H1 (cell line): ENCODE results near the gene KCTD11.

Experiments
- CEBPB ChIP-seq: IDR thresholded peaks from 2 replicates; pipeline ENCODE4 v1.6.1; 2012; ENCODE audit warnings: low read depth, low read length
- CHD1 ChIP-seq: IDR thresholded peaks from 2 replicates; pipeline ENCODE4 v1.6.1; 2012; ENCODE audit warnings: low read depth, low read length, improper control_type of control experiment
- EP300 ChIP-seq, 2 experiments: IDR thresholded peaks; 1 replicate in 1 of 2; 2 replicates in 1 of 2; pipeline ENCODE4 v1.6.1; 2011 to 2012; ENCODE audit warnings: low read depth in 2 of 2, low read length in 2 of 2, mild to moderate bottlenecking in 2 of 2, borderline replicate concordance in 1 of 2, inconsistent platforms in 1 of 2, moderate library complexity in 1 of 2
- EZH2 ChIP-seq: fragments of 200-600 bp; sonication (generic); IDR thresholded peaks from 2 replicates; pipeline ENCODE4 v1.7.1; 2012; ENCODE audit warnings: low read depth, mild to moderate bottlenecking, moderate library complexity, low read length, inconsistent platforms; ENCODE audit not compliant: severe bottlenecking
- HDAC6 ChIP-seq: IDR thresholded peaks from one replicate; pipeline ENCODE4 v1.7.1; 2012; ENCODE audit warnings: low read depth, mild to moderate bottlenecking, inconsistent platforms, low read length, moderate library complexity
- MAX ChIP-seq: IDR thresholded peaks from 2 replicates; pipeline ENCODE4 v1.6.1; 2012; ENCODE audit warnings: inconsistent platforms
- NANOG ChIP-seq: IDR thresholded peaks from 2 replicates; pipeline ENCODE4 v1.6.1; 2011; ENCODE audit warnings: low read length, low read depth, mild to moderate bottlenecking, inconsistent platforms; ENCODE audit not compliant: insufficient read depth, poor library complexity, severe bottlenecking
- NRF1 ChIP-seq: IDR thresholded peaks from 2 replicates; pipeline ENCODE4 v1.6.1; 2011; ENCODE audit warnings: mild to moderate bottlenecking, low read depth, low read length, improper control_type of control experiment
- POLR2A ChIP-seq, 2 experiments: IDR thresholded peaks; 1 replicate in 1 of 2; 2 replicates in 1 of 2; pipeline ENCODE4 v1.6.1; 2011; ENCODE audit warnings: low read depth in 2 of 2, low read length in 2 of 2, mild to moderate bottlenecking in 2 of 2; ENCODE audit errors: control extremely low read depth in 1 of 2
- POLR2AphosphoS5 ChIP-seq: IDR thresholded peaks from 2 replicates; pipeline ENCODE4 v1.6.1; 2011; ENCODE audit warnings: low read depth, low read length
- SP2 ChIP-seq: IDR thresholded peaks from 2 replicates; pipeline ENCODE4 v1.6.1; 2012; ENCODE audit warnings: mild to moderate bottlenecking, low read length, inconsistent platforms
- TAF1 ChIP-seq: IDR thresholded peaks from 2 replicates; pipeline ENCODE4 v1.6.1; 2011; ENCODE audit warnings: mild to moderate bottlenecking, low read depth, low read length
- USF2 ChIP-seq: IDR thresholded peaks from 2 replicates; pipeline ENCODE4 v1.6.1; 2011; ENCODE audit warnings: low read length, improper control_type of control experiment
- TF ChIP-seq, protein P1 (sequence below), 3 experiments: IDR thresholded peaks; 1 replicate in 2 of 3; 2 replicates in 1 of 3; pipeline versions ENCODE4 v1.5.1 to v1.6.1; 2011; ENCODE audit warnings: low read length in 3 of 3, mild to moderate bottlenecking in 3 of 3, inconsistent platforms in 2 of 3, low read depth in 1 of 3, moderate library complexity in 1 of 3; ENCODE audit not compliant: insufficient read depth in 1 of 3; ENCODE audit errors: control extremely low read depth in 1 of 3

GRCh38 chr17:7380855-7381683, 29.1 kb downstream of the KCTD11 start, which contains the start of gene TNK1:
- TF ChIP-seq USF2: no peak
- TF ChIP-seq MAX: no peak
- TF ChIP-seq EP300 (IDR thresholded peaks at IDR 0.05; ENCODE audit: borderline replicate concordance in 1 of 2, low read depth in 2 of 2, low read length in 2 of 2): no peak
- peak; percentile 56; the same call in 1 of the 2 replicates for TF ChIP-seq TAF1
- TF ChIP-seq CEBPB: no peak
- TF ChIP-seq, protein P1, sequence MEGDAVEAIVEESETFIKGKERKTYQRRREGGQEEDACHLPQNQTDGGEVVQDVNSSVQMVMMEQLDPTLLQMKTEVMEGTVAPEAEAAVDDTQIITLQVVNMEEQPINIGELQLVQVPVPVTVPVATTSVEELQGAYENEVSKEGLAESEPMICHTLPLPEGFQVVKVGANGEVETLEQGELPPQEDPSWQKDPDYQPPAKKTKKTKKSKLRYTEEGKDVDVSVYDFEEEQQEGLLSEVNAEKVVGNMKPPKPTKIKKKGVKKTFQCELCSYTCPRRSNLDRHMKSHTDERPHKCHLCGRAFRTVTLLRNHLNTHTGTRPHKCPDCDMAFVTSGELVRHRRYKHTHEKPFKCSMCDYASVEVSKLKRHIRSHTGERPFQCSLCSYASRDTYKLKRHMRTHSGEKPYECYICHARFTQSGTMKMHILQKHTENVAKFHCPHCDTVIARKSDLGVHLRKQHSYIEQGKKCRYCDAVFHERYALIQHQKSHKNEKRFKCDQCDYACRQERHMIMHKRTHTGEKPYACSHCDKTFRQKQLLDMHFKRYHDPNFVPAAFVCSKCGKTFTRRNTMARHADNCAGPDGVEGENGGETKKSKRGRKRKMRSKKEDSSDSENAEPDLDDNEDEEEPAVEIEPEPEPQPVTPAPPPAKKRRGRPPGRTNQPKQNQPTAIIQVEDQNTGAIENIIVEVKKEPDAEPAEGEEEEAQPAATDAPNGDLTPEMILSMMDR (IDR thresholded peaks at IDR 0.05; ENCODE audit: control extremely low read depth in 1 of 3, insufficient read depth in 1 of 3, low read depth in 1 of 3, low read length in 3 of 3): peak in 2 of 3 experiments; percentile 6 to 14; a peak in 1 of 4 replicates
- no peak for TF ChIP-seq HDAC6
- TF ChIP-seq NANOG: no peak
- TF ChIP-seq EZH2: peak; percentile 57
- peak in 1 of 2 experiments; percentile 47; a peak in 1 of 3 replicates for TF ChIP-seq POLR2A (IDR thresholded peaks at IDR 0.05; ENCODE audit: control extremely low read depth in 1 of 2, low read depth in 2 of 2, low read length in 2 of 2)
- no peak for TF ChIP-seq POLR2AphosphoS5
- no peak for TF ChIP-seq CHD1
- TF ChIP-seq NRF1: no peak
- no peak for TF ChIP-seq SP2
